Measurements from ENCODE around the gene PDCD11. TPM values are rescaled to one million over a fixed set of nuclear protein-coding genes. Genes with fewer than 3 reads are reported as not detected.
A peak's percentile ranks its signal among the peaks of the same experiment; 100 is the strongest.

PDCD11 gene
- total RNA-seq, 1 experiment from 2014 or later: 20.4 TPM

- Histone ChIP-seq H3K4me1 (replicated peaks; ENCODE audit: insufficient read depth) (peaks cover 46% of the 10 kb centered on the region), H2AFZ (no peak overlapping the region)
- POLR2A ChIA-PET (ENCODE audit: unreplicated experiment): interaction anchor here (0.5 to 0.7 kb wide), 3 partner anchors 13 to 737 kb away, joined by 3 to 24 read pairs (median 4); partner anchors contain the start of gene ARL3
Measured at GRCh38 chr10:103451091-103451813, 54.8 kb downstream of the PDCD11 start.

GRCh38 chr10:103451831-103452505, 55.5 kb downstream of the PDCD11 start, which contains the start of gene CALHM2:
CALHM2 (minus strand) TSS chr10:103452370; CDS start chr10:103449941, 2,429 bp downstream.
- H3K9me3 ChIP-seq (ENCODE audit: insufficient read depth, low read depth): no peaks in the 10 kb centered on the region
- peaks cover 15% of the 10 kb centered on the region for H3F3A ChIP-seq (ENCODE audit: insufficient read depth, low read depth)
- TF ChIP-seq EZH2 (IDR thresholded peaks at IDR 0.05; ENCODE audit: low read depth) (no peak), CTCF (conservative IDR thresholded peaks at IDR 0.05) (no peak)
- peaks cover 10% of the 10 kb centered on the region; the same call in 1 of the 2 replicates for H3K36me3 ChIP-seq (ENCODE audit: low read depth)
- H3K4me3 ChIP-seq: peak within 1 kb of the TSS; percentile 83
- BruUV-seq (replicated peaks): no TSS peak
- peaks cover 46% of the 10 kb centered on the region for H3K4me1 ChIP-seq (replicated peaks; ENCODE audit: insufficient read depth)
- CTCF ChIA-PET: no interaction called here
- H2AFZ ChIP-seq: peak within 1 kb of the TSS; percentile 62
- H3K79me2 ChIP-seq (ENCODE audit: low read depth): peaks cover 44% of the 10 kb centered on the region
- H3K27ac ChIP-seq: peak within 1 kb of the TSS; percentile 67
- intact Hi-C loops (cut with micrococcal nuclease; ENCODE audit: unreplicated experiment): loop anchor here (1.0 to 2.0 kb wide), 2 partner anchors 19 to 27 kb away; partner anchors contain the start of gene CALHM3
- H3K9me2 ChIP-seq (ENCODE audit: insufficient read depth): no peaks in the 10 kb centered on the region
- H3K27me3 ChIP-seq (ENCODE audit: insufficient read depth, low read depth): no peaks in the 10 kb centered on the region
- POLR2A ChIA-PET (ENCODE audit: unreplicated experiment): interaction anchor here (0.5 to 0.6 kb wide), 2 partner anchors 13 to 29 kb away, joined by 3 read pairs; no protein-coding TSS in a partner anchor
- peak; percentile 46 to 70 for DNase-seq
- H4K20me1 ChIP-seq (ENCODE audit: insufficient read depth): no peaks in the 10 kb centered on the region
- H3K4me2 ChIP-seq: peak within 1 kb of the TSS; percentile 91

More at GRCh38 chr10:103451091-103451813, 54.8 kb downstream of the PDCD11 start:
- peaks cover 12% of the 10 kb centered on the region for H3F3A ChIP-seq (ENCODE audit: insufficient read depth, low read depth)
- no peak for TF ChIP-seq EZH2 (IDR thresholded peaks at IDR 0.05; ENCODE audit: low read depth)
- TF ChIP-seq CTCF (conservative IDR thresholded peaks at IDR 0.05): no peak
- peak overlapping the region; percentile 67 for H3K27ac ChIP-seq
- peaks cover 10% of the 10 kb centered on the region; the same call in 1 of the 2 replicates for H3K36me3 ChIP-seq (ENCODE audit: low read depth)
- H3K79me2 ChIP-seq (ENCODE audit: low read depth): peaks cover 44% of the 10 kb centered on the region
- intact Hi-C loops (cut with micrococcal nuclease; ENCODE audit: unreplicated experiment): loop anchor here (1.0 to 2.0 kb wide), 2 partner anchors 20 to 28 kb away; partner anchors contain the start of gene CALHM3
- 0 out of 2 replicates have a peak, but pooled peaks cover 5% of the 10 kb centered on the region for H4K20me1 ChIP-seq (ENCODE audit: insufficient read depth)
- peak overlapping the region; percentile 91 for H3K4me2 ChIP-seq
- H3K9me3 ChIP-seq (ENCODE audit: insufficient read depth, low read depth): no peaks in the 10 kb centered on the region
- BruUV-seq (replicated peaks): TSS peak; percentile 24
- peak; percentile 73 to 90 for DNase-seq
- H3K27me3 ChIP-seq (ENCODE audit: insufficient read depth, low read depth): no peaks in the 10 kb centered on the region
- CTCF ChIA-PET: interaction anchor here (1.0 kb wide), 1 partner anchor 26 kb away, joined by 3 read pairs; no protein-coding TSS in a partner anchor
- peak overlapping the region; percentile 83 for H3K4me3 ChIP-seq
- no peaks in the 10 kb centered on the region for H3K9me2 ChIP-seq (ENCODE audit: insufficient read depth)

Measured in PC-9 (cell line).